IPS-18c (cell line): ENCODE results near the gene PF4V1.
"Not testable (repeated sequence)": the region's sequence is repeated elsewhere in the genome, so short reads cannot be mapped to it uniquely, and the experiment has no call there.

Experiments used
- H3K4me3 ChIP-seq: 2 replicates; pipeline ENCODE4 v1.7.0; 2013; ENCODE audit warnings: low read depth, mild to moderate bottlenecking, low read length, moderate library complexity; ENCODE audit not compliant: insufficient read depth
- H3K9me3 ChIP-seq: one replicate; pipeline ENCODE4 v1.6.1; 2013; ENCODE audit warnings: mild to moderate bottlenecking, low read length, moderate library complexity; ENCODE audit not compliant: control insufficient read depth, insufficient read depth

Gene PF4V1

DNA sequence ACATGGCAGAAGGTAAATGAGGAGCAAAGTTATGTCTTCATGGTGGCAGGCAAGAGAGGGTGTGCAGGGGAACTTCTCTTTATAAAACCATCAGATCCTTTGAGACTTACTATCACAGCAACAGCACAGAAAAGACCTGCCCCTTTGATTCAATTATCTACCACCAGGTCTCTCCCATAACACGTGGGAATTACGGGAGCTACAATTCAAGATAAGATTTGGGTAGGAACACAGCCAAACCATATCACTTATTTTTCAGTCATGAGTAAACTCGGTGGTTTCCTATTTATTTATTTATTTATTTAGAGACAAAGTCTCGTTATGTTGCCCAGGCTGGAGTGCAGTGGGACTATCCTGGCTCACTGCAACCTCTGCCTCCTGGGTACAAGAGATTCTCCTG is 38.2 kb downstream of the PF4V1 start:
- Histone ChIP-seq H3K9me3 (no peaks in the 10 kb centered on the region), H3K4me3 (no peak overlapping the region)

DNA sequence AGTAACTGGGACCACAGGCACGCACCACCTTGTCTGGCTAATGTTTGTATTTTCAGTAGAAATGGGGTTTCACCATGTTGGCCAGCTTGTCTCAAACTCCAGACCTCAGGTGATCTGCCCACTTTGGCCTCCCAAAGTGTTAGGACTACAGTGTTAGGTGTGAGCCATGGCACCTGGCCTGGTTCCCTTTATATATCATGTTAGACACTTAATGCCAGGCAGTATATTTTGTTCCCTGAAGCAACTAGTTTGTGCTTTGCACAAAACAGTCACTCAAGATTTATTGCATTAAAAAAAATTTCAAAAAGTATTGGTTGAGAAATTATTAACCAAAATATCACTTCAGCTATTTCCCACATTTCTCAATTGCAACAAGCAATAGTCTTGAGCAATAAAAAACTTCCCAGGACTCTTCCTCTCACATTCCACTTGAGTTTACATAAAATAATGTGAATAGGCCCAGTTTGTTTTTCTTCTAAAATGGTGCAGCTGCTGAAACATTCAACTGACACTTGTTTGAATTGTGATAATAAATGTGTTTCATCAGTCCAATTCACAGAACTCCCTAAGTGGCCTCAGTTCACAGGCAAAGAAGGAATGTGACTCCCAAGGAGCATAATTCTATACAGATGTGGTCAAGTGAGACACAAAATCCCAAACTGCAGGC is 38.8 kb downstream of the PF4V1 start:
- Histone ChIP-seq H3K4me3 (no peak overlapping the region), H3K9me3 (no peaks in the 10 kb centered on the region)

DNA sequence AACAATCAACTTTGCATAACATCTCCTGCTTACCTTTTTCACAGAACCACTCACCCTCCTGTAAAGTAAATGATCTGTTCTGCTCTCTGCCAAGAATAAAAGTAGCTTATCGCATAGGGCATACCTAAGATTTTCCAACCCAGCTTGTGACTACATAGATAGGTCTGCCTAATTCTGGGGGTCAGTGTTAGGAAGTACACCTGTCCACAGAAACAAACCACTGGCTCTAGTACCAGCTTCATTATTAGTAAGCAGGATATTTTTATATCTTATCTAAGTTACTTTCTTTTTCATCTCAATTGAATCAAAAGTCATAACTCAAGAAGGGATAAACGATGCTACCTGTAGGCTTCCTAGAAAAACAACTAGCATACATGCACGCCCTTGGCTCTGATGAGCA is 39.9 kb downstream of the PF4V1 start:
- no peak overlapping the region for H3K4me3 ChIP-seq
- no peaks in the 10 kb centered on the region for H3K9me3 ChIP-seq

DNA sequence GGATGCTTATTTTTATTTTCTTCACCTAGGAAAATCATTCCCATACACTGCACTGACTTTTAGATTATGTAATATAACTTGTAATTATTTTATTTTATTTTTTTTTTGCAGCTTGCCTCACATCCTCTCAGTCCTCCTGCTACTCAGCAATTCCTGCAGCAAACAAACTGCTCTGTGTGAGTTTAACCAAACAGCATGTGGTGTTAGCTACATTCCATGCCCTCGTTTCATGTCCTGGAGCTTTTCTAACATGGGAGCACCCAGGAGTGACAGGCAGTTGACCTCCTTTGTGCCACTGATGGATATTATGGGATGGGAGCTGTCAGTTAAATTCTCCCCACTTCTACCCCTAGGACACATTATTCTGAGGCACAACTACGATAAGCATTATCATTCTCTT is 40.9 kb downstream of the PF4V1 start:
- Histone ChIP-seq H3K4me3 (no peak overlapping the region), H3K9me3 (no peaks in the 10 kb centered on the region)

DNA sequence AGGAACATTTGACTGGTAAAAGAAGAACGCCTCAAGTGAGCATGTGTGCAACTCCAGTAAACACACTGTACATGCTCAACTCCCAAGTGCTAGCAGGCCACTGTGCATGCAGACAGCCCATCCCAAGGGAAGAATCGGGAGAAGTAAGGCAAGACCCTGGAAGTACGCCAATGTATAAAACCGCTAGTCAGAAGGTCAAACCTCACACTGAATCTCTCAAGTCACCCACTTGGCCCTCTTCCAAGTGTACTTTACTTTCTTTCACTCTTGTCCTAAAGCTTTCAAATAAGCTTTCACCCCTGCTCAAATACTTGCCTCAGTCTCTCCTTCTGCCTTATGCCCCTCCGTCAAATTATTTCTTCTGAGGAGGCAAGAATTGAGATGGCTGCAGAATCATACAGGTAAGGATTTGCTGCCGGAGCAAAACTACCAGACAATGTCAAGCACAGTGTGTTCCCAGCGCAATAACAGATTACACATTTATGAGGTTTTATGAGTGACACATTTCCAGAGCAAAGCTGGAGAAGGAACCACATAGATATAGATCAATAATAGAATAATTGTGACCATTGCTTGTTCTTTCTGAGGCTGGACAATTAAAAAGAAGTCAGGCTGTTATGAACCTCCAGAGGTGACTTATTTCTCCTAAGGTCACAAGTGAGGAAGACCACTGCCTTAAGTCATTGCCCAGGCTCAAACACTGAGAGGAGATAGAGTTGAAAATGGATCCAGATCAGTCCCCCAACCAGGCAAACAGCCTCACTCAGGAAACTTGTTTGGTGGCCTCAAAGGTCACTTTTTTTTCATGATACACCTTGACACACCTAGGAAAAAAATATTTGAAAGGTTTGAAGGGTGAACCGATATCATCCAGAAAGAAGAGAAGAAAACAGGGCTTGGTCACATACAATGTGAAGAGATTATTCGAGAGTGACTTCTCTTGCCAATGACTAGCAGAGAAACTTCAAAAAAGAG is 42.4 kb downstream of the PF4V1 start:
- H3K9me3 ChIP-seq: no peaks in the 10 kb centered on the region
- no peak overlapping the region for H3K4me3 ChIP-seq

DNA sequence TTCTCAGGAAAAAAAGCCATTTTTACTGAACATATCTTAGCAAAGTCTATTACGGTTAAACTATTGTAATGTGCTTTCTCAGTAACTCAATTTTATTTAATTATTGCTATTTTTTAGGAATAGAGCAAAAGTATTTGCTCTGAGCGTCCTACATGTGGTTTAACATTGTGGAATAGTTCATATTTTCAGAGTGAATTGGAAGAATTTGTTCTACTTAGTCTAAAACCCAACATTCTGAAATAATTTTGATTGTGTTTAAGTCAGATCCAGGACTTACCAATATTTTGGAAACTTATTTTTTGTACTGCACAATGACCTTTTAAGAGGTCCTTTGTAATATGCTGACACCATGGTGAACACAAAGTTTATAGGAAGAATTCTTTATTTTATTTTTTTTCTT is 43.3 kb downstream of the PF4V1 start:
- H3K4me3 ChIP-seq: no peak overlapping the region
- no peaks in the 10 kb centered on the region for H3K9me3 ChIP-seq

DNA sequence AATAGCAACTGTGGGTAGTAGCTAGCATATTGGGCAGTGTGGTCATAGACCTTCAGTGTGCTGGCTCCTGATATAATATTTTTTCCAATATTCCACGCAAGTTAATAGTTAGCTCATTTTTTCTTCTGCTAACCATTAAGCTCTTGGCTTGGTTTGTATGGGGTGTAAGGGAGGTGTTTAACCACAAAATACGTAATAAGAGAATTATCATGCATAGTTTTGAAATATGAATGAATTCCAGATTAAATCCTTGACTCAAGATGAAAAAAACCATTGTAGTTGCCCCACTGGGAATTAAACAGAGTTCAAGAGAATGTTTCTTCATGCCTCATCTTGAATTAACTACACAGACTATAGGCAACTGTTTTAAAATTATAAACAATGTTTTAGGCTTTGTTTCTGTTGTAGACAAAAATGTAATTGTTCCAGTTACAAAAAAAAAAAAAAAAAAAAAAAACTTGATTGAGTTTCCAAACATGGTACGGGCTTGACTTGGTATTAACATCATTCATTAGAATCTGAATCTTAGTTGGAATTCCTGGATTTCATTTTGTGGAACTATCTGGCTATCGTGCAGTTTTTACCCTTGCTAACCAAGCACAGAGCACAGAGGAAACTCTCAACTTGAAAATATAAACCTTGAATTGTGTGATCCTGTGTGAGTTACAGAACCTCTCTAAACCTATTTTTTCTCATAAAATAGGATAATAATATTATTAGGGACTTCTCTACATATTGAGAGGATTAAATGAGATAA is 44.5 kb downstream of the PF4V1 start:
- no peaks in the 10 kb centered on the region for H3K9me3 ChIP-seq

DNA sequence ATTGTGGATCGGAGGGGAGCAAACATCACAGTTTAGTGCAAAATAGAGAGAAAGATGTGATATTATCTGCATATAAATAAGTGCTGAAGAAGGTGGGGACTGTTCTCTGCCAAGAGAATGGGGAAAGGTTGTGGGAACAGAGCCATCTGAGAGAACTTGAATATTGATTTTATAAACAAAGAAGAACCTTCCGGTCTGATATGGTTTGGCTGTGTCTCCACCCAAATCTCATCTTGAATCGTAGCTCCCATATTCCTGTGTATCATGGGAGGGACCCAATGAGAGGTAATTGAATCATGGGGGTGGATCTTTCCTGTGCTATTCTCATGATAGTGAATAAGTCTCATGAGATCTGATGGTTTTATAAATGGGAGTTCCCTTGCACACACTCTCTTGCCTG is 46.2 kb downstream of the PF4V1 start:
- not testable (repeated sequence) for H3K4me3 ChIP-seq, H3K9me3 ChIP-seq

More for the DNA sequence above, 44.5 kb downstream of the PF4V1 start:
- H3K4me3 ChIP-seq: no peak overlapping the region

DNA sequence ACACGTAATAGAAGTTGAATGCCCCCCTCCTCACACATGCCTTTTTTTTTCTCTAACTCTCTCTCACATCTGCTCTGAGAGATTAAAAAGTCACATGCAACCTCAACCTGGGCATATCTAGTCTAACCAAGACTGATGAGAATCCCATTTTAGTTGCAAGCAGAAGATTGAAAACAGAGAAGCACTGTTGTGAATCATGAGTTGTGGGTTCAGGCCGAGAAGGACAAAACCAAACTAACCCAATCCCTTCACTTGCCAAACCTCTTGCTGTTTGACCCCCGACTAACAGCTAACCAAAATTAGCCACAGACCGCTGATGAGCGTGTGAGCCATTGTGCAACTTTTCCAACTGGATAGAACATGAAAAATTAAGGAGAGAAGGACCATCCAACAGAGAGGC is 47.9 kb downstream of the PF4V1 start:
- no peak overlapping the region for H3K4me3 ChIP-seq
- no peaks in the 10 kb centered on the region for H3K9me3 ChIP-seq

DNA sequence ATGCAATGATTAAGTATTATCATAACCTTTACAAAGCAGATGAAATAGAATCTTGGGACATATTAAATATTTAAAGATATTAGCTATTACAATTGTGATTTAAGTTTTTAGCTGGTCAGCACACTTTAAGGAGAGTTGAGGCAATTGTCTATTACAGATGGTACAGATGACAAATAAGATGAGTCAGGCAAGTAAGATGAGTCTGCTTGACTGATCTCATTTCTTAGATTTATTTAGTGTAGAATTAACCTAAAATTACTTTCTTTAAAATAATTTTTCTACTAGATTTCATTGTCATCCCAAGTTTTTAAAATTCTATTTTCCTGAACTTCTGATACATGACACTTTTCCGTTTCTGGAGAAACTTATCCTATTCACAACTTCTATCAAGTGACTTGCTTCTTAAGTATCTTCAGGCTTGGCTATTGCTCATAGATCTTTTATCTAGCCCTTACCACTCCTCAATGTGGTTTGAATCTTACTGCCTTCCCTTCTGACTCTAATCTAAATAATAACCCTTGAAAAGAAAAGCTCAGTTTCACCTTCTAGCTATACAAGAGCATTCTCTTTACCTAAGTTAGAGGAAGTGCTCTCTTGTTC is 49.0 kb downstream of the PF4V1 start:
- Histone ChIP-seq H3K9me3 (no peaks in the 10 kb centered on the region), H3K4me3 (no peak overlapping the region)

DNA sequence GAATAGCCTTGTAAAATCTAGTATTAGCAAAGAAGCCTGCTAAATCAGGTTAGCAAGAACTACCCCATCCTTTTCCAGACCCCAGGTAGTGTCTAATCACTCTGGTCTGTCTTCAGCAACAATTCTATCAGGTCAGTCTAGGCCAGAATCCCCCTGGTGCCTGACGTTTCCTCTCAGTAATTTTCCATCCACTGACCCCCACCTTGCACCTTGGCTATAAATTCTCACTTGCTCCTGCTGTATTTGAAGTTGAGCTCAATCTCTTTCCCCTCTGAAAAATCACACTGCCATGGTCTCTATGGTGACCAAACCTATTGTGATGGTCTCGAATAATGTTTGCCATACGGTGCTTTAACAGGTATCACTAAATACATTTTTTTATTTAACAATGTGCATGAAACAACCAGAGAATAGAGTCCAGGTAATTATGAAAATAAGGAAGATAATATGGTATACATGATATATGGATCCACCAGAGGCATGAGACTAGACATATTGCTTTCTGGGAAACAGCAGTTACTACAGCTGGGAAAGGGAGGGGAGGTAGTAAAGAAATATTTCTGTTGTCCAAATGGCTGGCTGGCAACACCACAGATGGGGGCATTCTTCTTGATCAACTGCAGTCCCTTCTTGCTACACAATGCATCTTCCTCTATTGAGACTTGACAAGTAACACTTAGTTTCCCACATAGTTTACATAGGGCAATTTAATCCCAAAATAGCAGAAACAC is 49.9 kb downstream of the PF4V1 start:
- H3K9me3 ChIP-seq: no peaks in the 10 kb centered on the region
- no peak overlapping the region for H3K4me3 ChIP-seq
